Measurements from ENCODE around the gene LPP. TPM values are rescaled to one million over a fixed set of nuclear protein-coding genes. Genes with fewer than 3 reads are reported as not detected.
A peak's percentile ranks its signal among the peaks of the same experiment; 100 is the strongest.

LPP gene
- total RNA-seq, 6 experiments from 2014 or later, result 84.1 to 121 (median 102) TPM

- Mint-ChIP-seq H3K9me3 (no peaks in the 10 kb centered on the region), H3K27me3 (ENCODE audit: insufficient read depth) (no peaks in the 10 kb centered on the region; the same call in 1 of the 2 replicates), H3K36me3 (ENCODE audit: low read depth) (peaks cover 22% of the 10 kb centered on the region), H3K27ac (peak overlapping the region; percentile 2; the same call in 1 of the 2 replicates), H3K4me3 (no peak overlapping the region), H3K4me1 (ENCODE audit: low read depth) (peaks cover 80% of the 10 kb centered on the region)
- DNase-seq, result no peak
- no peak for TF ChIP-seq CTCF (IDR thresholded peaks at IDR 0.05)
Measured at GRCh38 chr3:188339410-188340295, 185.7 kb downstream of the LPP start.

- Mint-ChIP-seq H3K27ac (no peak overlapping the region), H3K27me3 (ENCODE audit: insufficient read depth) (no peaks in the 10 kb centered on the region; the same call in 1 of the 2 replicates), H3K9me3 (no peaks in the 10 kb centered on the region), H3K4me1 (ENCODE audit: low read depth) (peaks cover 76% of the 10 kb centered on the region), H3K36me3 (ENCODE audit: low read depth) (peaks cover 4% of the 10 kb centered on the region; the same call in 1 of the 2 replicates), H3K4me3 (no peak overlapping the region)
- DNase-seq, result no peak
- TF ChIP-seq CTCF (IDR thresholded peaks at IDR 0.05), result no peak
Measured at GRCh38 chr3:188341501-188341900, 187.5 kb downstream of the LPP start.

DNA sequence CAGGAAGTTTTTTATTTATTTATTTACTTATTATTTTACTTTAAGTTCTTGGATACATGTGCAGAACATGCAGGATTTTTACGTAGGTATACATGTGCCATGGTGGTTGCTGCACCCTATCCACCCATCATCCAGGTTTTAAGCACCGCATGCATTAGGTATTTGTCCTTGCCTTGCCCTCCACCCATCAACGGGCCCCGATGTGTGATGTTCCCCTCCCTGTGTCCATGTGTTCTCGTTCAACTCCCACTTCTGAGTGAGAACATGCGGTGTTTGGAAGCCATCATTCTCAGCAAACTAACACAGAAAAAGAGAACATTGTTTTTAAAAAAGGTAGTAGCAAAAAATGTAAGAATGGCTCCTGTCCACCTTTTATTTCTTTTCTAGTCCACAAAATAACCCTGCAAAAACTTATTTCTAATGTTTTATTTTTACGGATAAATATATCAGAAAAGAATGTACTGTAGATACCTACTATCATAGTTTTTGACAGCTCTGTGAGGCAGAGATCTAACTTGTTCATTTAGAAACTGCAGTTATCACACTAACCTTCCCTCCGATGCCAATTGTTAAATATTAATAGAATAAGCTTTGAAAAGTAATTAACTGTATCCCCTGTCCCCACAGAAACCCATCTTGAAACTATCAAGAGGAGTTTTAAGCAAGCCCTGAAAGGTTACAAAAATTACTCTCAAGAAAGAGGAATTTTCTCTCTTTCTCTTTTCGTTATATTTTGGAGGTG lies 189.2 kb downstream of the LPP start:
- peaks cover 74% of the 10 kb centered on the region for H3K4me1 Mint-ChIP-seq (ENCODE audit: low read depth)
- H3K4me3 Mint-ChIP-seq, result no peak overlapping the region
- peaks cover 10% of the 10 kb centered on the region; the same call in 1 of the 2 replicates for H3K36me3 Mint-ChIP-seq (ENCODE audit: low read depth)
- no peak overlapping the region for H3K27ac Mint-ChIP-seq
- no peak for DNase-seq
- TF ChIP-seq CTCF (IDR thresholded peaks at IDR 0.05), result no peak
- no peaks in the 10 kb centered on the region for H3K9me3 Mint-ChIP-seq
- H3K27me3 Mint-ChIP-seq (ENCODE audit: insufficient read depth), result no peaks in the 10 kb centered on the region

DNA sequence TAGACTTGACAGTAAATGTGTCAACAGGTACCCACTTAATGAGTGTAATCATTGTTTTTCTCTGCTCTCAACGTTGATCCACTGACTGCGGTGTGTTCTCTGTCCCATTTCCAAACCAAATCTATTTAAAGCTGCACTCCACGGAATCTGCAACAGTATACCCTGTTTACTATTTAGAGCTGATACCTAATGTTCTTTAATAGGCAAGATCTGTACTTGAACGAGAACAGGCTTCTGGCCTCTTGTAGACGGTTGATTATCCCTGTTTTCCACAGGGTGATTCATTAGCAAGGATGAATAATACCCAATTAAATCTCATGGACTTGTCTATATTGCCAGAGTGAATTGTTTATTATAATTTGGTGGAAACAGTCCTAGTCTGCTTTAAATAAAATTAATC lies 189.9 kb downstream of the LPP start:
- Mint-ChIP-seq H3K4me1 (ENCODE audit: low read depth) (peaks cover 74% of the 10 kb centered on the region), H3K9me3 (no peaks in the 10 kb centered on the region), H3K4me3 (no peak overlapping the region), H3K27ac (no peak overlapping the region; the same call in 1 of the 2 replicates), H3K27me3 (ENCODE audit: insufficient read depth) (no peaks in the 10 kb centered on the region), H3K36me3 (ENCODE audit: low read depth) (peaks cover 10% of the 10 kb centered on the region; the same call in 1 of the 2 replicates)
- no peak for DNase-seq
- no peak for TF ChIP-seq CTCF (IDR thresholded peaks at IDR 0.05)

GRCh38 chr3:188345223-188345622 lies 191.3 kb downstream of the LPP start:
- TF ChIP-seq CTCF (IDR thresholded peaks at IDR 0.05), result no peak

More at GRCh38 chr3:188345223-188345622, 191.3 kb downstream of the LPP start:
- H3K4me3 Mint-ChIP-seq, result peak overlapping the region; percentile 37; the same call in 1 of the 2 replicates
- no peak for DNase-seq
- no peaks in the 10 kb centered on the region for H3K27me3 Mint-ChIP-seq (ENCODE audit: insufficient read depth)
- H3K4me1 Mint-ChIP-seq (ENCODE audit: low read depth), result peaks cover 74% of the 10 kb centered on the region
- peaks cover 16% of the 10 kb centered on the region for H3K36me3 Mint-ChIP-seq (ENCODE audit: low read depth)
- H3K9me3 Mint-ChIP-seq, result no peaks in the 10 kb centered on the region
- H3K27ac Mint-ChIP-seq, result peak overlapping the region; percentile 37; the same call in 1 of the 2 replicates

Data from HFFc6 (cell line).